LNCAP (cell line): ENCODE measurements around the gene MAGI1.

Experiments
- TF ChIP-seq, protein P1 (sequence below): fragments of 450-650 bp; IDR thresholded peaks from 2 replicates; pipeline ENCODE4 v1.5.1; 2017; ENCODE audit warnings: mild to moderate bottlenecking

The MAGI1 gene

DNA sequence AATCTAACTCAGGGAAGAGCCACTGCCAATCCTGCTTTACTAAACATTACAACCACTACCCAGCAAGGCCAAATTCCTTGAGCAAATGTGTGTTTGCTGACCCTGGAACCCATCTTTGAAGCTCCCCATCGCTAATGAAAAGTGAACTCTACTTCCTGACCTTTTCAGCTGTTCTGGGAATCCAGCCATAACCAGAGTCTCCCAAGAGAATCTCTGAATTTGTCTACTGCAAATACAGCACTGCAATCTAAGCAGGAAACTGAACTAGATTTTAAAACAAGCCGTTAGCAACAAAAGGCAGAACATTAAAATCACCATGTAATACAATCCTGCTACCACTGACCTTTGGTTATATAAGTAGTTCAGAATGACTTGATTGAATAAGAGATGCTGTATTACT, 309.2 kb downstream of the MAGI1 start:
- TF ChIP-seq, protein P1, sequence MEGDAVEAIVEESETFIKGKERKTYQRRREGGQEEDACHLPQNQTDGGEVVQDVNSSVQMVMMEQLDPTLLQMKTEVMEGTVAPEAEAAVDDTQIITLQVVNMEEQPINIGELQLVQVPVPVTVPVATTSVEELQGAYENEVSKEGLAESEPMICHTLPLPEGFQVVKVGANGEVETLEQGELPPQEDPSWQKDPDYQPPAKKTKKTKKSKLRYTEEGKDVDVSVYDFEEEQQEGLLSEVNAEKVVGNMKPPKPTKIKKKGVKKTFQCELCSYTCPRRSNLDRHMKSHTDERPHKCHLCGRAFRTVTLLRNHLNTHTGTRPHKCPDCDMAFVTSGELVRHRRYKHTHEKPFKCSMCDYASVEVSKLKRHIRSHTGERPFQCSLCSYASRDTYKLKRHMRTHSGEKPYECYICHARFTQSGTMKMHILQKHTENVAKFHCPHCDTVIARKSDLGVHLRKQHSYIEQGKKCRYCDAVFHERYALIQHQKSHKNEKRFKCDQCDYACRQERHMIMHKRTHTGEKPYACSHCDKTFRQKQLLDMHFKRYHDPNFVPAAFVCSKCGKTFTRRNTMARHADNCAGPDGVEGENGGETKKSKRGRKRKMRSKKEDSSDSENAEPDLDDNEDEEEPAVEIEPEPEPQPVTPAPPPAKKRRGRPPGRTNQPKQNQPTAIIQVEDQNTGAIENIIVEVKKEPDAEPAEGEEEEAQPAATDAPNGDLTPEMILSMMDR, result no peak

DNA sequence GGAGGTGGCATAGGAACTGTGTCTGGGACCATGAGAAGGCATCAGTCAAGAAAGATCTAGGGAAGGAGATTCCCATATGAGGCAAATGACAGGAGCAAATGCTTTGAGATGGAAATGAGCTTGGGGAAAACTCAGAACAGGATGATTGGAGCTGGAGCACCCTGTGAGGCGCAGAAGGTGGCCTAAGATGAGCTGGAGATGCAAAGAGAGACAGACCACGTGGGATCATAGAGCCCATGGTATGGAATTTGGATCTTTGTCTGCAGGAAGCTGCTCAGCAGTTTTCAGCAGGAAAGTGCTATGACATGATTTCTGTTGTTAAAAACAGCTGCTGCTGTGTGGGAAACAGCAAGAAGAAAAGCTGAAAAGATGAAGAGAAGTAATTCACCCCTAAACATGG, 310.6 kb downstream of the MAGI1 start:
- TF ChIP-seq, protein P1, result no peak

DNA sequence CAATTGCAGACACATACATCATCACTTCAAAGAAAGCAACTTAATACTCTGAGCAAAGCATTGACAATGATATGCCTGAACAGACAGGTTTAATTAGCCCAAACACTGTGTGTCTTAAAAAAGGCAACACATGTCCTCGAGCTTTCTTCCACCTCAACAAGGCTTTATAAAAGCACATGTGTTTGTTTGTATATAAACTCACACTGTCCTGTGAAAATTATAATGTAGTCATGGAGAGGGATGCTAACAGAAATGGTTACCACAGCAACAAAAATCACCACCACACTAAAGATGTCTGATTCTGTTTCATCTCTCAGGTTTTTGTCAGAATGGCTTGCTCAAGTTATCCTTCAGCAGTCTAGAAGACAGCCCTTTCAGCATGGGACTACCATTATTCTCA, 314.7 kb downstream of the MAGI1 start:
- TF ChIP-seq, protein P1, result no peak

DNA sequence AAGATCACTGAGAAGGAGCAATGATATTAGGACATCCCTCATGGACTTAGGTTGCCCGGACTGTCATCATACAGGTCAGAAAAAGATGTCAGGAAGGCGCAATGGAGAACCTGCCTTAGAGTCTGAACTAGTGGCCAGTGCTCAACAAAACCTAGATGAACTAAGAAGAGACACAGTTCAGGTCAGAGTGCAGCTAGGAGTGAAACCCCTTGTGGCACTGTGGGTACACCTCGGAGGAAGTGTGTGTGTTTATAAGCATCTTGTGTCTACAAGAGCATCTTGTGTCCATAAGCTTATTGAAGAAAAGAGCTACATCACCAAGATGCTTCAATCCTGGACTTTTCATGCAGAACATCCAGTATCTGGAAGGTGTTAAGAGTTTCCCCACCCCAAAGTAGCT, 315.7 kb downstream of the MAGI1 start:
- TF ChIP-seq, protein P1, result no peak

DNA sequence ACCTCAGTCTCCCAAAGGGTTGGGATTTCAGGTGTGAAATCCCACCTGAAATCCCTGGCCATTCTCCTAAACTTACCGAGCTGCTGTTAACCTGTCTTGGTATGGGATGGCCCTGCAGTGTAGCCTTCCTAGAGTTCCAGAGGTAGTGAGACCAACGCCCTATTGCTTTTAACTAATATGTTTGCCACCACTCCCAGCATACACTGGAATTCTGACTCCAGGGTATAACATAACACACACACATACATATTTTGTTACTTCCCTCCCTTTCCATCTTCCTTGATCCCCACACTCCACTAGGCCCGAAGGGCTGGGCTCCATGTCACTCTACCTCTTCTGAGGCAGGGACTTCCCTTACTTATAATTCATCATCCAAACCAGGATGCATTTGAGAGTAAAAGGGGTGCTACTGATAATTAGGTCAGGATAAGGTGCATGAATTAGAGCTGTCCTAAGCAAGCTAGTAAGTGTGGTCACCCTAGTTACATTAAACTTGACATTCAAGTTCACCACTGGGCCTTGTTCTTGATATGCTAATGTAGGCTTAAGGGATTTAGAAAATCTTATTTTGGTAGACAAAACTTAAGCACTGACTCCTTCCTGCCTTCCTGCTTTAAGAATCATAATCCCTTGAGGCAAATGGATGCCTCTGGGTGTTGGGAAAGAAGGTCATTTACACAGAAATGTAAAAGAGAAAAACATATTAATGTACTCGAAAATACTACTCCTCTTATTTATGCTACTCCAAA, 317.6 kb downstream of the MAGI1 start:
- TF ChIP-seq, protein P1, result no peak

DNA sequence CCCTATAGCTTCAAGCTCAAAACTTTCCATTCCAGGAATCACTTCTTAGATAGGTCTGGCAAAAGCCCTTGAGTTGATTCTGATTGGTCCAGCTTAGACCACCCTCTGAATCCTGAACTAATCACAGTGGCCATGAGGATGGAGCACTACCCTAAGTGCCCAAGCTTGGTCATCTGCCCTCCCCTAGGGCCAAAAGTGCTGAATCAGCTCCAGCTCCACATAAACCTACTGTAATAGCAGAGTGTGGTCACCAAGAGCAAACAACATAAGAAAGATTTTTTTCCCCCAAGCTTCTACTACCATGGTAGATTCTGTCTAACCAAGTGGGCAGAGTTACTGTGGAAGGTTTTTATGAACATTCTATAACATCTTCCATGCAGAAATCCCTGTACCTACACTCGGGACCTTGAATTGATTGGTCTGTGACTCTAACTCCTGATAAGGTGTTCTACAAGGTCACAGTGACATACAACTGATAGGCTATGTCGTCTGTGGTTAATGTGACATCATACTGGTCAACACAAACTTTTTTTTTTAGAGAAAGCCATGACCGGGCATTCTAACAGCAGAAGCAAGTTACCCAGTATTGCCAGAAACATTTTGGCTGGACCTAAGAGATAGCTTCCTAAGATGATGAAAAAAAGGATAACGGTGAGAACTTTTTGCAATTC, 320.9 kb downstream of the MAGI1 start:
- TF ChIP-seq, protein P1, result no peak

DNA sequence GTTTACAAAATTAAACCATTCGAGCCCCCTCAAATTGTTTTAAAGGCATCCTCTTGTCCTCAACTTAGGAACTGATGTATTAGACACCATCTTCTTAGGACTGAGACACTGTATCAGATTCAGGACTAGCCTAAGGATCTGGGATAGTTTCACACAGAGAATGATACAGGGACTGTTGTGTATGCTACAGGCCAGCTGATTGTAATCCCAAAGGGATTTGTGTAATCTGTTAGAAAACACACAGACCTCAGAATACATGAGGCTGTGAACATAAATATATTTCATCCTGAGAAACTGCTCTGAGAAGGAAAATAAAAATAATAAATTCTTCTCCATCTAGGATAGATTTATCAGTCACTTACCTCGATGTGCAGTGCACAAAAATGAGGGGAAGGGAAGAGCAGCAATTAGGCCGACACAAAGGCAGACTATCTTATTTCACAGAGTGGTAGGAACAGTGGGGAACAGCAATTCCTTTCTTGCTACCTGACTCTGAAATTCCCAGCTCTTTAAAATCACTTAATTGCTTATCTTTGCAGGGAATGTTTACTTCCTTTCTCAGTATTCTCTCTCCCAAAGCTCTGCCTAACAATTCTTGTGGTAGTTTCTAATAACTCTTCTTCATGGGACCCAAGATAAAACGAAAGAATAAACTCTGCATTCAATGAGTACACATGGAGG, 322.5 kb downstream of the MAGI1 start:
- TF ChIP-seq, protein P1, result no peak
